Measurements from ENCODE around the gene SLC16A11. TPM values are rescaled to one million over a fixed set of nuclear protein-coding genes. Genes with fewer than 3 reads are reported as not detected.

The SLC16A11 gene
- total RNA-seq, 1 donor from 2014 or later = not detected

DNA sequence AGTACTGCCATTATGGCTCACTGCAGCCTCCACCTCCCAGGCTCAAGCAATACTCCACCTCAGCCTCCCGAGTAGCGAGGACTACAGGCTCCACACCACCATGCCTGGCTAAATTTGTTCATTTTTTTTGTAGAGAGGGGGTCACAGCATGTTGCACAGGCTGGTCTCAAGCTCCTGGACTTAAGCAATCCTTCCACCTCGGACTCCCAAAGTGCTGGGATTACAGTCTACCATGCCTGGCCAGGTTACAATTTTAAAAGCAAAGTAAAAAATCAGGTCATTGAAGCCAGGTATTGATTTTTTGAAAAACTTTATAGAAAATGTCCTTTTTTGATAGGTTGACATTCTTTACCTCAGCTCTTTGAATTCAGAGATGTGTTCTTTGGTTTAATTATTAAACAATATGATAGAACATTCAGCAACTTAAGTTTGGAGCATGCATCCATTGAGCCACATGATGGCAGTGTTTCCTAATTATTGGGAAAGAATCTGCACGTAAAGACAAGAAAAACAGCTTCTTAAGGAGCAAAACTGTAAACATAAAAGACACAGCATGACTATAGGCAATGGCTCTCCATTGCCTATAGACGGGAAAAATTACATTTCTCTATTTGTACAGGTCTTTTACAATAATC lies 1.7 kb upstream of the SLC16A11 start:
- H3K36me3 ChIP-seq = no peaks in the 10 kb centered on the region
- H3K9ac ChIP-seq = no peak overlapping the region
- peaks cover 26% of the 10 kb centered on the region for H4K20me1 ChIP-seq (ENCODE audit: low read depth)
- peak overlapping the region; percentile 50 for H3K4me3 ChIP-seq
- peaks cover 26% of the 10 kb centered on the region for H3F3A ChIP-seq (ENCODE audit: low read depth)
- Mint-ChIP-seq H3K36me3 (no peaks in the 10 kb centered on the region), H3K4me3 (peak overlapping the region; percentile 82), H3K27me3 (ENCODE audit: insufficient read depth, low read depth) (peaks cover 35% of the 10 kb centered on the region), H3K4me1 (peaks cover 38% of the 10 kb centered on the region), H3K27ac (no peak overlapping the region), H3K9me3 (no peaks in the 10 kb centered on the region)
- peaks cover 75% of the 10 kb centered on the region for H3K27me3 ChIP-seq
- peak overlapping the region; percentile 91 for H3K4me2 ChIP-seq
- peak; percentile 76 for DNase-seq (ENCODE audit: low spot score)
- no peaks in the 10 kb centered on the region for H3K9me3 ChIP-seq (ENCODE audit: low read depth)
- no peak overlapping the region for H2AFZ ChIP-seq (replicated peaks)
- TF ChIP-seq CTCF (IDR thresholded peaks at IDR 0.05) (peak; percentile 96), EZH2 (IDR thresholded peaks at IDR 0.05) (peak; percentile 39), EZH2phosphoT487 (IDR thresholded peaks at IDR 0.05) (no peak)
- peaks cover 31% of the 10 kb centered on the region for H3K4me1 ChIP-seq
- H3K79me2 ChIP-seq (ENCODE audit: low read depth) = no peaks in the 10 kb centered on the region
- H3K27ac ChIP-seq = no peak overlapping the region

GRCh38 chr17:7043182-7043496 lies 753 bp downstream of the SLC16A11 start:
- Histone ChIP-seq H4K20me1 (ENCODE audit: low read depth) (peaks cover 37% of the 10 kb centered on the region), H3K36me3 (no peaks in the 10 kb centered on the region), H3K9me3 (ENCODE audit: low read depth) (no peaks in the 10 kb centered on the region), H3K27ac (no peak overlapping the region), H3K79me2 (ENCODE audit: low read depth) (no peaks in the 10 kb centered on the region), H3K4me3 (peak overlapping the region; percentile 43), H2AFZ (replicated peaks) (peak overlapping the region; percentile 39), H3K9ac (no peak overlapping the region), H3K27me3 (peaks cover 76% of the 10 kb centered on the region), H3K4me1 (peaks cover 31% of the 10 kb centered on the region), H3K4me2 (peak overlapping the region; percentile 80), H3F3A (ENCODE audit: low read depth) (peaks cover 26% of the 10 kb centered on the region)
- Mint-ChIP-seq H3K27me3 (ENCODE audit: insufficient read depth, low read depth) (peaks cover 34% of the 10 kb centered on the region), H3K27ac (no peak overlapping the region), H3K4me3 (no peak overlapping the region), H3K36me3 (no peaks in the 10 kb centered on the region), H3K4me1 (peaks cover 46% of the 10 kb centered on the region), H3K9me3 (no peaks in the 10 kb centered on the region)
- peak; percentile 26 for DNase-seq (ENCODE audit: low spot score)
- peak; percentile 64 for TF ChIP-seq EZH2 (IDR thresholded peaks at IDR 0.05)
- no peak for TF ChIP-seq CTCF (IDR thresholded peaks at IDR 0.05)
- TF ChIP-seq EZH2phosphoT487 (IDR thresholded peaks at IDR 0.05) = no peak

- peak; percentile 41 for DNase-seq (ENCODE audit: low spot score)
- peaks cover 42% of the 10 kb centered on the region for H4K20me1 ChIP-seq (ENCODE audit: low read depth)
- H2AFZ ChIP-seq (replicated peaks) = no peak overlapping the region
- peak overlapping the region; percentile 80 for H3K4me2 ChIP-seq
- no peak overlapping the region for H3K9ac ChIP-seq
- no peaks in the 10 kb centered on the region for H3K9me3 ChIP-seq (ENCODE audit: low read depth)
- no peak for TF ChIP-seq CTCF (IDR thresholded peaks at IDR 0.05)
- peak; percentile 75 for TF ChIP-seq EZH2 (IDR thresholded peaks at IDR 0.05)
- peak; percentile 48 for TF ChIP-seq EZH2phosphoT487 (IDR thresholded peaks at IDR 0.05)
- no peaks in the 10 kb centered on the region for H3K79me2 ChIP-seq (ENCODE audit: low read depth)
- no peak overlapping the region for H3K27ac ChIP-seq
- peak overlapping the region; percentile 43 for H3K4me3 ChIP-seq
- H3K27me3 Mint-ChIP-seq (ENCODE audit: insufficient read depth, low read depth) = peaks cover 33% of the 10 kb centered on the region
- no peaks in the 10 kb centered on the region for H3K36me3 Mint-ChIP-seq
- no peak overlapping the region for H3K27ac Mint-ChIP-seq
- peaks cover 76% of the 10 kb centered on the region for H3K27me3 ChIP-seq
- no peaks in the 10 kb centered on the region for H3K9me3 Mint-ChIP-seq
- H3F3A ChIP-seq (ENCODE audit: low read depth) = peaks cover 26% of the 10 kb centered on the region
- no peaks in the 10 kb centered on the region for H3K36me3 ChIP-seq
- peaks cover 50% of the 10 kb centered on the region for H3K4me1 Mint-ChIP-seq
- peaks cover 31% of the 10 kb centered on the region for H3K4me1 ChIP-seq
- H3K4me3 Mint-ChIP-seq = peak overlapping the region; percentile 74
Observed at GRCh38 chr17:7042501-7043181, 1.3 kb downstream of the SLC16A11 start.
